NCI-H526 (cell line): Measurements from ENCODE around the gene MAP2K4.

Experiments
- DNase-seq, 2 experiments: peaks; one replicate each; lab custom pipeline; 2025; lab: John Stamatoyannopoulos, UW

The MAP2K4 gene

DNA sequence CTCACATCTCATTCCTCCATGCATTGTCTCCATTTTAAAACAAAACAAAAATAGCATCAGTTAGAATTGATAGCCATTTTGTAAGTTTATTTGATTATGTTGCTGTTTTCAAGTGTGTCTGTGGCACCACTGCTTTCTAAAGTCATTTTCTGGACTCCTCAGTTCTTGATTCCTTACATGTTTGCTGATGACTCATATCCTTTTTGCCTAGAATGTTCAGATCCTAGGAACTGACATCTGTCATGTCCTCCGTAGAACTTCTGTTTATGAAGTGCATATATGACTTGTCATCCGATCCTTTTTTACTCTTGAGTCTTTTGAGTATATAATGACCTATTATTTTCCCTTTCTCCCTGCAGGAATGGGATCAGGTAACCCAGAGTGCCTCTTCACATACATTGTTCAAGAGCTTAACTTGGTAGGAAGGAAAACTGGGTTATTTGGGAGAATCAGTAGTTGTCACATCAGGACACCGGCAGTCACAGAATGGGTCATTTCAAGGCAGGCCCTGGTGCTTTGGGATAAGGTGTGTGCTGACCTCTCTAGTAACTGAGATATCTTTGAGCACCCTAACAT, 69.2 kb downstream of the MAP2K4 start:
- DNase-seq: no peak

DNA sequence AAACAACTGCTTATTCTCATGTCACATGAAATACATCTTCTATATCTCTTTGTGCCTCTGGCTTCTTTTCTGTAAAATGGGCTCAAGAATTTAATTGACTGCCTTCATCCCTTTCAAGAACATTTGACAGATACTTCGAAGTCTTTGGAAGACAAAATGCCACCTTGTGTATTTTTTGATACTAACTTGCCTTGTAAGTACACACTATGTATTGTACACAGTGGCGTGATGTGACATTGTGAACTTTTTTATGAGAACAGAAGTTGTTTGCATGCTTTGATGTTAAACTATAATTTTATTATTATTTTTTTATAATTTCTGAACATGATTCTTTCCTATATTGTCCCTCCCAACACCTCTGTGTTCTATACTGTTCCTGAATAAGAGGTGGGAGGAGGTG, 73.7 kb downstream of the MAP2K4 start:
- no peak for DNase-seq

DNA sequence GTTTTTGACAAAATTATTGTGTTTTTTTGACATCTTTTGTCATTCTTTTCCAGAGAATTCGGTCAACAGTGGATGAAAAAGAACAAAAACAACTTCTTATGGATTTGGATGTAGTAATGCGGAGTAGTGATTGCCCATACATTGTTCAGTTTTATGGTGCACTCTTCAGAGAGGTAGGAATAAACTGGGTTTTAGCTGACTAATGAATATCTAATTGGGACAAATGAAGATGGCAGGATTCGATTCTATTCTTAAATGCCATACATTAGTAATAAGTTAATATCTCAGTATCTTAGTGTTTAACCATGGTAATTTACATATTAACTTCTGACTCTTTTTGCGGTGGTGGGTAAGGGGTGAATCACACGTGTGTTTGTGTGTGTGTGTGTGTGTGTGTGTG, 74.8 kb downstream of the MAP2K4 start:
- no peak for DNase-seq

DNA sequence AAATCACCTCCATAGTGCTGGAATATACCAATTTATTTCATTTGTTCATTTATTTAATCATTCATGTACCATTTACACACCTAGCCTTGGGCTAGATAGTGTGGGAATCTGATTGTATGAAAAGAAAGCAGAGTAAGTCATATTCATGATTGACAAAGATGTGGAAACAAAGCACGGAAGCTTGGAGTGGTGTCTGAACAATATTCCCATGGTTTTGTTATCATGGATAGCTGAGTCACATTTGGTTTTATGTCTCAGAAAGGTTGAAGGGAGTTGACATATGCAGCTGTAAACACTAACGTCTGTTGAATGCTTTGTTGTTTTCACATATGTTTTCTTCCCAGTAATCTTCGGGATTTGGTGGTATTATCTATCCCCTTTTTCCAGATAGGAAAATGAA, 76.6 kb downstream of the MAP2K4 start:
- no peak for DNase-seq

DNA sequence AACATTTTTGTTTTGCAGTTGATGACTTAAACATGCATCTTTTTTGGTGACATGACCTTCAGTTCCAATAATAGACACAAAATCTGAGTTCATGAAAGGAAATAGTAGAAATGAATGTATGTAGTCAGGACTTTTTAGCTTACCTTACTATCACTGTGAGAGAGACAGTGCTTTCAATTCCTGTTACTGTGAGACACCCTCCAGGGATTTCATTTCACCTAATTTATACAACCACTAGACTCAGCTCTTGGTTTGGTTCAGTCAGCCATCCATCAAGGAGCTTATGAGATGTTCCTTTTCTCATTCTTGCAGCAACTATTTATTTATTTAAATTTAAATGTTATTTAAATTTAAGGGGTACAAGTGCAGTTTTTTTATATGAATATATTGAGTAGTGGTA, 77.9 kb downstream of the MAP2K4 start:
- no peak for DNase-seq

DNA sequence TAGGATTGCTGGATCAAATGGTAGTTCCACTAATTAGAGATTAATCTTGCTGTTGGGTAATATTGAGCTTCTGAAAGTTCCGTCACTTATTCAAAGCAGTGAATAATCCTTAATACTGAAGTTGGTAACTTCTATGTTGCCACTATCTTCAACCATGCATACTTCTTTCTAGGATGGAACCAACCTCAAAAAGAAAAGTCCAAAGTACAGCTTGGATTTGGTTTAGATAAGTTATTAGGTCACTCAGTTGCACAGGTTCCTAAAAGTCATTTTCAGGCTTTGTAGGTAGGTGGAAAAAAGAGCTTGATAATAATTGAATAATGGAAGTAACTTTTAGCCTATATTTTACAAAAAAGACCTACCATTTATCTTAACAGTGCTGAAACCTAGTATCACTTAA, 78.7 kb downstream of the MAP2K4 start:
- DNase-seq: no peak

DNA sequence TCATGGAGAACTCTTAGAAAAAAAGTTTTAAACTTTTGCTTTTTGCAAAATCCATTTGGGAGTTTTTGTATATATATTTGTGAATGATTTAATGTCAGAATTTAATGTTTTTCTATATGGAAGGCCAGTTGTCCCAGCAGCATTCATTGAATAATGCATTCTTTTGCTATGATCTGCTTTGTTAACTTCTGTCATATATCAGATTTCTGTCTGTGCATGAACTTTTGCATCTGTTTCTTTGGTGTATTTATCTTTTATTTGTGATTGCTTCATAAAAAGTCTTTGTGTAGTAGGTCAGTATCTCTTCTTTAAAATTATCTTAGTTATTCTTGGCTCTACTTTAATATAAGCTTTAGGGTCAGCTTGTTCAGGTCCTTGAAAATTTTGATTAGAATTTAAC, 84.2 kb downstream of the MAP2K4 start:
- no peak for DNase-seq

DNA sequence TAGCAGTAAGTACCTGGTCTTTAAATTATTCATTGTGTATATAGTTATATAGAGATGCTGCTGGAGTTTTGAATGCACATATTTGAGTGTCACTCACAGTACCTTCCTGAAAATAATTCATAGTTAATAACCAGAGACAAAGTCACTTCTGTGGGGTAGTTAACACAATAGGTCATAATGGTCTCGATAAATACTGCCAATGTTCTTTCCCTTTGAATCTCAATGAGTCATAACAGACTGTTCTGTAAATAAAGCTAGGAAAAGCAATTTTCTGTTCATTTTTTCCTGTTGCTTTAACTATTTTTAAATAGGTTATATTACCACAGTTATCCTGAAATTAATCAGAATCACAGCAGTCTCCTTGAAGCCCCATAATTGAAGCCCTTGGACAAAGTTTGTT, 87.2 kb downstream of the MAP2K4 start:
- DNase-seq: no peak

DNA sequence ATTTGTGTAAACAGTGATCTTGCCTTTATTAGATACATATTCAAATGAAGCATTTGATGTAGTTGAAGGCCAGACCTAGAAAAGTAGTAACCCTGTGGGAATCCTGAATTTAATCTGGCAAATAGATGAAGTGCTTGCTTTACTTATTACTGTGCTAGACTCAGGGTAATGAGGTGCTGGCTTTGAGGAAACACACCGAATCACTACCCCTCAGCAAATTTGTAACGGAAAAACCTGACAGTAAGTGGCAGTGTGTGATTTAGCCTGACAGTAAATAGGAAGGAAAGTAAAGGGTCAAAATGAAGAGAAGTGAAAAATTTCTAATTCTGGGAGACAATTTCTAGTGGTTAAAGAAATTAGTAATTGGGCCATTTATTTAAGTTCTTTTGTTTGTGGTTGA, 90.2 kb downstream of the MAP2K4 start:
- DNase-seq: no peak

DNA sequence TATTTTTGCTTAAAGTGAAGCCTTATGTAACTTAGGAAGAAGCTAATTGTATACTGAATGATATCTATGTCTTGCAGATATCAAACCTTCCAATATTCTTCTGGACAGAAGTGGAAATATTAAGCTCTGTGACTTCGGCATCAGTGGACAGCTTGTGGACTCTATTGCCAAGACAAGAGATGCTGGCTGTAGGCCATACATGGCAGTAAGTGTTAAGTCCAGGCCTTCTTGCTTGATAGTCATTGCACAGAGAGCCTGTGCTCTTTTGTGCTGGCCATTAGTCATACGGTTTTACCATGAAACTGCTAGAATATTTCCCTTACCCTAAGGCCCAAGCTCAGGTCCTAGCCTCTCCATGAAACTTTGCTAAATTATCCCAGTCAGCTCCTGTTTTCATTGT, 92.5 kb downstream of the MAP2K4 start:
- DNase-seq: no peak

DNA sequence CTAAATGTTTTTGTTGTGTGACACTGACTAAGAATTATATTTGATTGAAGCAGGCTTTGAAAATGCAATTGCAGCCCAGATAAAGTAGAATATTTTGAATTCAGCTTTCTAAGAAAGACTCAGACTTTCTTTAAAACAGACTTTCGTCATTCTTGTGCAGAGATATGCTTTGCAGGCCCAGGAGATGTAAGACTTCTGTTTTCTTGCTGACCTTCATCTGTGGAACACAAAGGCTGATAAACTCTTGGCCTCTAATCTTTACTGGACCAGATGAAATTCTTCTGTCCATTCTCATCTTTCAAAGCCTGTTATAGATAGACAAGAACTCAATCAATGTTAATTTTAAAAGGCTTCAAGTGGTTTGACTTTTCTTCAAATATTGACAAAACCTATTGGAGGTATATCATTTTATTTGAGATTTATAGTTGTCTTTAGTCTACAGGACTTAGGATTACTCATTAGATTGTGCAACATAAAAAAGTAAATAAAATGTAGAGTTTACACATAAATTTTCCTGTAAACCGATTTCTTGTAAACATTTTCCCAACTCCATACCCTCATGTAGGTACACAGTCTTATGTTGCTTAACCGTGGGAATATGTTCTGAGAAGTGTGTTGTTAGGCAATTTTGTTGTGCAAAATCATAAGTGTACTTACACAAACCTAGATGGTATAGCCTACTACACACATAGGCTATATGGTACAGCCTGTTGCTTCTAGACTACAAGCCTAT, 94.2 kb downstream of the MAP2K4 start:
- DNase-seq: no peak

DNA sequence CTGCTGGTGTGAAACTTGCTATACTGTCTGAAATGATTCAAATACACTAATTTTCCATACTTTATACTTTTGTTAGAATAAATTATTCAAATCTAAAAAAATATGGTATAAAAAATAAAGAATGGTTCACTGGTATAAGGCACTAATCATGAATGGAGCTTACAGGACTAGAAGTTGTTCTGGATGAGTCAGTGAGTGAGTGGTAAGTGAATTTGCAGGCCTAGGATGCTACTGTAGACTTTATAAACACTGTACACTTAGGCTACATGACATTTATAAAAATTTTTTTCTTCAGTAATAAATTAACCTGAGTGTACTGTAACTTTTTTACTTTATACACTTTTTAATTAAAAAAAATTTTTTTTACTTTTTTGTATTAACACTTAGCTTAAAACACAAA, 95.5 kb downstream of the MAP2K4 start:
- no peak for DNase-seq

DNA sequence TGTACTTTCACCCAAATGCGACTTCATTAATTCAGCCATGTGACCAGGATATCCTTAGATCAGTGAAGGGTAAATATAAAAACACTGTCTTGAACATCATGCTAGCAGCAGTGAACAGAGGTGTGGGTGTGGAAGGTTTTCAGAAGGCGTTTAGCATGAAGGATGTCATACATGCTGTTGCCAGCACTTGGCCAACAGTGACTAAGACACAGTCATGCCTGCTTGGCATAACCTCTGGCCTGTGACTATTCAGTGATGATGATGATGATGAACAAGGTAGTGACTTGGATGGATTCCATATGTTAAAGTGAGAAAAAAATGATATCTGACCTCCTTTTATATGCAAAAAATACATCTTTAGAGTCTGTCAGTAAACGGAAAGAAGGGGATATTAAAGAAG, 97.9 kb downstream of the MAP2K4 start:
- no peak for DNase-seq

DNA sequence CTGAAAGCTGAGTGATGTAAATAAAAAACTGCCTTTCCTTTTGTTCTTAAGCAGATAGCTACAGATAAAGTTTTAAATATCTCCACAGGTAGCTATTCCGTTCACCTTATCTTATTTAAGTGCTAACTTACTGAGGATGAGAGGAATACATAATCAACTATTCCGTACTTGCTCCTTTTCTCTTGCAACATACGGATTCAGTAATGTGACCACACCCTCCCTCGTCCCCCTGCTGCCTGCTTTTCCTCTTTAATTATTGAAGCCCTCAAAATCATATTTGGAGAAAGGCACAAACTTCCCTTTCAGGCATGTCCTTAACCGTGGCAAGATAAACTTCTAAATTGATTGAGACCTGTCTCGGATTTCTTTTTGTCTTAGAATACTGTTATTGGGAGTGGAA, 101.4 kb downstream of the MAP2K4 start:
- DNase-seq: no peak

DNA sequence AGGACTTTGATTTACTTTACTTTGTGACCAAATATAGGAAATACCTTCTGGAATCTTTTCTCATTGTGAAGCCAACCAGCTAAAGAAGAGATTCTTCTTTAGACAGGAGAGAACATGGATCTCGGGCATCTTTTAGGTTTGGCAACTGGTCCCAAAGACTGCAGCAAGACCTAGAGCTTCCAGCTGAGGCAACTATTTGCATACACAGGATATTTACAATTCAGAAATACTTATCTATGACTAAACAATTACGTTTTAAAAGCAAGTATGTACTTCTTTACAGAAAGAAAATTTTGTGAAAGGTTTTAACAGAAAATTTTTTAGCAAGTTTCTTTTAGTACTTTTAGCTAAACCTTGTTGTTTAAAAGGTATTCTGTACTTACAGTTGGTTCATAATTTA, 106.5 kb downstream of the MAP2K4 start:
- DNase-seq: no peak

DNA sequence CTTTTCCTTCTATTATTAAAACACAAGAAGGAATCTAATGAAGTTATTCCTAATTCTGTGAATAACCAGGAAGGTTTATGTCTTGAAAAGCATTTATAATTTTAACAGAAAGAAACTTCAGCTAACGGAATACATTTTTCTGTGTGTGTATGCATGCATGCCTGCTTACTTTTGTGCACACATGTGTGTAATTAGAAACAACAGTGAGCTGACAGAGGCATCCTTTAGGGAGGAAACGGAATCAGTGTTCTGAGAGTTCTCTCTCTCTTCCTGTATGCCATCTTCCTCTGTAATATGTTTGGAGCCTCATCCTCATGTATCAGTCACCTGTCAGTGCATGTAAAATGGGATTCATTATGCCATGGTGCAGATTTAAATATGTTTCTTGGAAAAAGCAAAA, 107.0 kb downstream of the MAP2K4 start:
- DNase-seq: no peak

DNA sequence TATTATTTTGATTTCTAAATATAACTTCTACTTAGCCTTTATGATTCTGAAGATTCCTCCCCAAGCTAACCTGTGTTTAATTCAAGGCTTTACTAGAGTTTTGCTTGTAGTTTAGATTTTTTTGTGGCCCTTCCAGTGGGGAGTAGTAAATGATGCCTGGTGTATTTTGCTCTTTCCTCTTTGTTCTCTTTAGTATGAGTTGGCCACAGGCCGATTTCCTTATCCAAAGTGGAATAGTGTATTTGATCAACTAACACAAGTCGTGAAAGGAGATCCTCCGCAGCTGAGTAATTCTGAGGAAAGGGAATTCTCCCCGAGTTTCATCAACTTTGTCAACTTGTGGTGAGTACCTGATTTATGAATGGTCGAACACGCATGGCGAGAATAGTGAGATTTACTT, 108.3 kb downstream of the MAP2K4 start:
- no peak for DNase-seq

DNA sequence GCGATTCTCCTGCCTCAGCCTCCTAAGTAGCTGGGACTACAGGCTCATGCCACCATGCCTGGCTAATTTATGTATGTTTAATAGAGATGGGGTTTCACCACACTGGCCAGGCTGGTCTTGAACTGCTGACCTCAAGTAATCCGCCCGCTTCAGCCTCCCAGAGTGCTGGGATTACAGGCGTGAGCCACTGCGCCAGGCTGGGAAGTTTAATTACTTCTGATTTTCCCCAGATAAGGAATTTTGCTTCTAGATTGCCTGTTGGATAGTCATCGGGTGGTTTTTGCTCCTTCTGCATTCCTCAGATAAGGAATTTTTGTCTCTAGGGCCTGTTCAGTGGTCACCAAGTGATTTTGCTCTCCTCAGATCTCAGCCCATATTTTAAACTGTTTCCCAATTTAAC, 112.5 kb downstream of the MAP2K4 start:
- no peak for DNase-seq

DNA sequence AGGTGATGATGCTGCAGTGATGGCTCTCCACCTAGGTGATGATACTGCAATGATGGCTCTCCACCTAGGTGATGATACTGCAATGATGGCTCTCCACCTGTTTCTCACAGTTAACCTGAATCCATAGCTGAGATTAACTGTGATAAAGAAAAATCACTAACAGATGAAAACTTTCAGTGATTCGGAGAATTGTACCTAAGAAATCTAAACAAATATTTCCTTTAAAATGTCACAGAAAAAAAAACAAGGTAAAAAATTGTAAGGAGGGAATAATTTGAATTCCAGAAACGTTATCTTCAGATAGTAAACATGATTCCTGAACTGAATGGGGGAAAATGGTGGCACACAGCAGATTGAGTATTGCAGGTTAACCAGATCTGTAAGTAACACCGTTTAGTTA, 113.4 kb downstream of the MAP2K4 start:
- DNase-seq: no peak

DNA sequence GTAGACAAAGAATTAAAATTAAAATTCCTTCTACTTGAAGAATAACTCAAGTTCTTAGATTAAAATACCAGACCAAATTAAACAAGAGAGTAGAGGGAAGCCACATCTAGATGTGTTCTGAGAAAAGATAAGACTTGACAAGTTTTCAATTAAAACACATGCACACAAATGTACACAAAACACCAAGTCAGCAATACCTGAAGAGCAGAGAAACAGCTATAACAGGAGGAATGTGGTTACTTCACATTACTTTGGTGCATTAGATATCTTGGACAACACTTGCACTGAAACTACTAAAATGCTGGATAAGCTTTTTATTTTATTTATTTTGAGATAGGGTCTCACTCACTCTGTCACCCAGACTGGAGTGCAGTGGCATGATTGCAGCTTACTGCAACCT, 113.9 kb downstream of the MAP2K4 start:
- DNase-seq: no peak

DNA sequence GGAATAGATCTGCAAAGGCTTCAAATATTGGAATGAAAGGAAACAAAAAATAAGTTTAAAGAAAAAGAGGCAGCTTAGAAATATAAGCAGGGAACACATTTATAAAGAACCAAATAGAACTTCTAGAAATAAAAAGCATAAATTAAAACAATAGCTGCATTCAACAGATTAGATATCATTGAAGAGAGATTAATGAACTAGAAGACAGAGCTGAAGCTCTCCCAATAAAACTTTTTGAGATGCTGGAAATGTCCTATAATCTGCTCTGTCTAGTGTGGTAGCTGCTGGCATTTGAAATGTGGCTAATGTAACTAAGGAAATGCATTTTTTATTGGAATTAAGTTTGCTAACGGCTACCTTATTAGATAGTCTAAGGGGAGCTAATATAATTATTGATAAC, 115.6 kb downstream of the MAP2K4 start:
- no peak for DNase-seq

DNA sequence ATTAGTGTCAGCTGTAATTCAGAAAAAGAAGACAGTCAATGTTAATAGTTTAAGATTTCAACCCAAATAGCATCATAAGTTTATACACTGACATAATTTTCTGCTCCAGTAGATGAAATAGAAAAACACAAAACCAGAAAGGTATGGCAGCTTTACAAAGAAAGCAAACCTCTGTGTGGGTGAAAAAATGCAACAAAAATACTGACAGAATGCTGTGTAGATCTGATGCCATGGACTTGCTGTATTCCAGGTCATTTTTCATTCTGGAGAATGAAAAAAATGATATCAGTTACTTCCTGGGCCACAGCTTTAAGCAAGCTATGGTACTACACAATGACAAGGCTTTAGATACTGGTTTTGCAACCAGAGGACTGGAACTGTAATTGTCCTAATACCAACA, 116.0 kb downstream of the MAP2K4 start:
- DNase-seq: no peak

DNA sequence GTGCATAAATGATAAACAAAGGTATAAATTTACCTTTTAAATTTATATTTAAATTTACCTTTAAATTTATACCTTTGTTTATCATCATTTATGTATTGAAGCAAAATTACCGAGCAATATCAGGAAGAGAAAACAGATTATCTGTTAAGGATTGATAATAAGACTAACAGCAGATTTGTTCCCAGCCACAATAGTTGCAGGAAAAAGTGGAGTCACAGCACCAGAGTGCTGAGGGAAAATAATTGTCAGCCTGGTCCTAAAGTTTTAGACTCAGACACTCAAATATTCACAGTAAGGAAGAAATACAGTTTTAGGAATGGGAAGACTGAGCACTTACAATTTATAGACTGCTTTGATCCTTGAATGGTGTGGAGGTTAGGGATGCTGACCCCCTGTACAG, 117.2 kb downstream of the MAP2K4 start:
- no peak for DNase-seq

DNA sequence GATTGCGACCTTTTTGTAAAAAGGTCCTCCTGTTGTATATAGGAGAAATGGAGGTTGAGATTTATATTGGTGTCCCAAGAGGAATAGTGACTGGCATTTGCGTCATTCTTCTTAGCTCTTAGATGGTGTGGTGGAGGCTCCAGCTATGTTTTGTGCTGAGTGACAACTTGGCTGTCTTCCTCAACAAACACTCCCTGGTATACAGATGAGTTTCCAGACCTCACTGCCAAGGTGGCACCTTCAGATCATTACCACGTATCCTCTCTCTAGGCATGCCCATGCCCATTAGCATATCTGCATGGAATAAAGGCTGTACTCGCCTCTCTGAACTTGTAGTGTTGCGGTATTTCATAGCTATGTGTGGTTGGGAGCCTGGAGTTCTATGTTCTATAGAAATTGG, 120.0 kb downstream of the MAP2K4 start:
- DNase-seq: no peak
